HCT116 (cell line): ENCODE results near the gene SUGCT. TPM values are rescaled to one million over a fixed set of nuclear protein-coding genes. Genes with fewer than 3 reads are reported as not detected.

ENCODE experiments used
- ATAC-seq: fragments of 200-7000 bp; cut with Tn5 transposase; 2 replicates; pipeline ENCODE4 v1.9.1; 2020; ENCODE audit warnings: mild to moderate bottlenecking, moderate library complexity
- BruUV-seq: library from RNA; stranded (reverse); fragments of 400-500 nt; replicated peaks from 2 replicates; lab custom pipeline; 2021; lab: Mats Ljungman, UMichigan
- CTCF ChIA-PET: fragments of 300-600 bp; sonication (Branson Sonifier 250); formaldehyde crosslinking; loops from one replicate; lab custom pipeline; 2021; ENCODE audit warnings: antibody characterized with exemption; lab: Charles Lee
- POLR2A ChIA-PET: fragments of 300-600, 350-600 bp; sonication (Branson Sonifier 250); formaldehyde crosslinking; loops from one replicate; lab custom pipeline; 2021; ENCODE audit warnings: antibody characterized with exemption; lab: Charles Lee
- RAD21 ChIA-PET, 2 experiments: fragments of 300-600 bp; sonication (Branson Sonifier 250); formaldehyde crosslinking; loops; one replicate each; lab custom pipeline; 2023; ENCODE audit warnings: low total read pairs in 2 of 2; ENCODE audit not compliant: uncharacterized antibody in 2 of 2, unreplicated experiment in 2 of 2, low non-redundant PET in 1 of 2; lab: Charles Lee
- DNase-seq: peaks from one replicate; pipeline ENCODE4 v3.0.0-alpha.2; 2010; ENCODE audit warnings: low read depth, low spot score
- H2AFZ ChIP-seq: fragments of 200-600 bp; shearing (Covaris generic), sonication (generic); 2 replicates; pipeline ENCODE4 v1.6.1; 2017; ENCODE audit warnings: low read depth, mixed run types, mixed read lengths, antibody characterized with exemption, low read length; ENCODE audit not compliant: poor library complexity, severe bottlenecking
- H3K27ac ChIP-seq: 2 replicates; pipeline ENCODE4 v1.5.1; 2012; ENCODE audit warnings: low read depth, low read length
- H3K27me3 ChIP-seq: fragments of 200-600 bp; sonication (generic); 2 replicates; pipeline ENCODE4 v1.6.1; 2016; ENCODE audit warnings: mixed run types, low read length, mixed read lengths; ENCODE audit not compliant: insufficient read depth
- H3K36me3 ChIP-seq, 2 experiments: fragments of 200-500 bp in 1 of 2; fragments of 200-600 bp in 1 of 2; sonication (Bioruptor generic) in 1 of 2; sonication (generic) in 1 of 2; 2 replicates each; pipeline versions ENCODE4 v1.5.1 to v1.6.1; 2014 to 2016; ENCODE audit warnings: low read length in 2 of 2, inconsistent platforms in 1 of 2, mixed read lengths in 1 of 2, mixed run types in 1 of 2; ENCODE audit not compliant: insufficient read depth in 2 of 2, control insufficient read depth in 1 of 2
- H3K4me1 ChIP-seq, 2 experiments: fragments of 200-600 bp in 1 of 2; sonication (generic) in 1 of 2; 2 replicates each; pipeline versions ENCODE4 v1.5.1 to v1.6.1; 2012 to 2017; ENCODE audit warnings: low read length in 2 of 2, inconsistent platforms in 1 of 2, mild to moderate bottlenecking in 1 of 2, mixed read lengths in 1 of 2, mixed run types in 1 of 2, moderate library complexity in 1 of 2; ENCODE audit not compliant: insufficient read depth in 2 of 2, control insufficient read depth in 1 of 2
- H3K4me2 ChIP-seq: fragments of 200-600 bp; sonication (generic); 2 replicates; pipeline ENCODE4 v1.6.1; 2017; ENCODE audit warnings: mixed run types, low read length, mixed read lengths
- H3K4me3 ChIP-seq, 2 experiments: fragments of 200-600 bp in 1 of 2; sonication (generic) in 1 of 2; replicated peaks in 1 of 2; 2 replicates each; pipeline ENCODE4 v1.5.1; 2011 to 2016; ENCODE audit warnings: low read length in 2 of 2, control low read depth in 1 of 2, low read depth in 1 of 2, mild to moderate bottlenecking in 1 of 2, mixed read lengths in 1 of 2, mixed run types in 1 of 2
- H3K79me2 ChIP-seq: fragments of 200-600 bp; sonication (generic); 2 replicates; pipeline ENCODE4 v1.6.1; 2017; ENCODE audit warnings: mild to moderate bottlenecking, mixed run types, low read length, moderate library complexity, mixed read lengths; ENCODE audit not compliant: insufficient read depth
- H3K9ac ChIP-seq: fragments of 200-600 bp; sonication (generic); 2 replicates; pipeline ENCODE4 v1.6.1; 2016; ENCODE audit warnings: low read length, mixed read lengths
- H3K9me2 ChIP-seq: fragments of 200-600 bp; sonication (generic), shearing (Covaris generic); 2 replicates; pipeline ENCODE4 v1.6.1; 2017; ENCODE audit warnings: mixed run types, mild to moderate bottlenecking, moderate library complexity; ENCODE audit not compliant: insufficient read depth
- H3K9me3 ChIP-seq, 2 experiments: fragments of 200-500 bp in 1 of 2; fragments of 200-600 bp in 1 of 2; sonication (Bioruptor generic) in 1 of 2; sonication (generic) in 1 of 2; 2 replicates each; pipeline ENCODE4 v1.6.1; 2014 to 2017; ENCODE audit warnings: low read length in 2 of 2, mixed read lengths in 2 of 2, inconsistent platforms in 1 of 2, low read depth in 1 of 2, mild to moderate bottlenecking in 1 of 2, mixed run types in 1 of 2, moderate library complexity in 1 of 2; ENCODE audit not compliant: control insufficient read depth in 1 of 2, insufficient read depth in 1 of 2
- H4K20me1 ChIP-seq: fragments of 200-600 bp; sonication (generic), shearing (Covaris generic); 2 replicates; pipeline ENCODE4 v1.6.1; 2017; ENCODE audit warnings: mixed run types, mild to moderate bottlenecking, moderate library complexity; ENCODE audit not compliant: insufficient read depth
- ATF3 ChIP-seq: IDR thresholded peaks from 2 replicates; pipeline ENCODE4 v1.6.1; 2012
- CBX3 ChIP-seq: IDR thresholded peaks from 2 replicates; pipeline ENCODE4 v1.6.1; 2012; ENCODE audit warnings: low read depth
- CEBPB ChIP-seq: IDR thresholded peaks from 2 replicates; pipeline ENCODE4 v1.6.1; 2012; ENCODE audit warnings: low read depth
- CTCF ChIP-seq, 3 experiments: fragments of 200-600 bp in 1 of 3; sonication (generic) in 1 of 3; IDR thresholded peaks in 2 of 3; conservative IDR thresholded peaks in 1 of 3; 2 replicates each; pipeline ENCODE4 v1.5.1; 2012 to 2017; ENCODE audit warnings: low read depth in 2 of 3, low read length in 2 of 3, antibody characterized with exemption in 1 of 3, borderline replicate concordance in 1 of 3, control low read depth in 1 of 3, mild to moderate bottlenecking in 1 of 3, mixed read lengths in 1 of 3, mixed run types in 1 of 3, moderate library complexity in 1 of 3; ENCODE audit not compliant: insufficient read depth in 1 of 3
- EGR1 ChIP-seq: IDR thresholded peaks from 2 replicates; pipeline ENCODE4 v1.6.1; 2012; ENCODE audit warnings: low read depth
- EZH2 ChIP-seq: fragments of 200-600 bp; sonication (generic); IDR thresholded peaks from 2 replicates; pipeline ENCODE4 v1.6.1; 2017; ENCODE audit warnings: antibody characterized with exemption, mixed run types
- EZH2phosphoT487 ChIP-seq: fragments of 200-600 bp; IDR thresholded peaks from 2 replicates; pipeline ENCODE4 v1.6.1; 2018; ENCODE audit warnings: antibody characterized with exemption, borderline replicate concordance
- JUND ChIP-seq: IDR thresholded peaks from 2 replicates; pipeline ENCODE4 v1.6.1; 2012
- MAX ChIP-seq: IDR thresholded peaks from 2 replicates; pipeline ENCODE4 v1.6.1; 2012
- POLR2AphosphoS5 ChIP-seq: IDR thresholded peaks from 2 replicates; pipeline ENCODE4 v1.6.1; 2011; ENCODE audit warnings: mild to moderate bottlenecking, low read depth, low read length, moderate library complexity
- RAD21 ChIP-seq: IDR thresholded peaks from 2 replicates; pipeline ENCODE4 v1.6.1; 2012; ENCODE audit warnings: low read depth, mild to moderate bottlenecking
- SIN3A ChIP-seq: IDR thresholded peaks from 2 replicates; pipeline ENCODE4 v1.6.1; 2012; ENCODE audit warnings: low read depth
- SP1 ChIP-seq: IDR thresholded peaks from 2 replicates; pipeline ENCODE4 v1.6.1; 2012; ENCODE audit warnings: low read depth
- TCF7L2 ChIP-seq: IDR thresholded peaks from 2 replicates; pipeline ENCODE4 v1.7.0; 2011; ENCODE audit warnings: borderline replicate concordance, inconsistent platforms; ENCODE audit not compliant: insufficient read depth, insufficient read length; ENCODE audit errors: extremely low read depth
- ZBTB33 ChIP-seq: IDR thresholded peaks from 2 replicates; pipeline ENCODE4 v1.6.1; 2011; ENCODE audit warnings: mild to moderate bottlenecking, low read length, moderate library complexity; ENCODE audit not compliant: insufficient replicate concordance; ENCODE audit errors: extremely low read depth
- ZNF274 ChIP-seq: fragments of 200-500 bp; sonication (Bioruptor generic); IDR thresholded peaks from 2 replicates; pipeline ENCODE4 v1.6.1; 2014; ENCODE audit warnings: mild to moderate bottlenecking, low read depth, low read length, inconsistent platforms
- intact Hi-C: fragments of 100-400 bp; cut with micrococcal nuclease; formaldehyde crosslinking; loops from 2 replicates; pipeline ENCODE4 v1.10.0; 2022
- total RNA-seq: library from RNA; stranded (reverse); gene quantifications from one replicate; pipeline ENCODE4 v1.2.1, GENCODE V29; 2021; ENCODE audit not compliant: unreplicated experiment

Gene SUGCT
- total RNA-seq, 1 experiment from 2014 or later, result 4.4 TPM

- H3K4me3 ChIP-seq, result no peak overlapping the region
- RAD21 ChIA-PET, result no interaction called here
- no peak overlapping the region for H2AFZ ChIP-seq
- peaks cover 12 to 14% of the 10 kb centered on the region in 2 experiments for H3K4me1 ChIP-seq
- intact Hi-C loops, result no loop called here
- no peaks in the 10 kb centered on the region for H3K9me3 ChIP-seq
- H3K9ac ChIP-seq, result no peak overlapping the region
- ATAC-seq (no peak), DNase-seq (no peak)
- POLR2A ChIA-PET, result interaction anchor here (1.2 kb wide), 1 partner anchor 17 kb away, joined by 5 read pairs; no protein-coding TSS in a partner anchor
- TF ChIP-seq CBX3 (no peak), EZH2phosphoT487 (no peak), SIN3A (no peak), CTCF (IDR thresholded peaks at IDR 0.05 in 2 of 3, conservative IDR thresholded peaks at IDR 0.05 in 1 of 3; ENCODE audit: borderline replicate concordance in 1 of 3, insufficient read depth in 1 of 3, low read depth in 2 of 3, low read length in 2 of 3) (no peak), EZH2 (no peak), SP1 (no peak), POLR2AphosphoS5 (no peak), ZNF274 (no peak), MAX (no peak), JUND (no peak), RAD21 (no peak), ATF3 (no peak), CEBPB (no peak), TCF7L2 (no peak), EGR1 (no peak), ZBTB33 (no peak)
- H3K9me2 ChIP-seq, result no peaks in the 10 kb centered on the region
- no peaks in the 10 kb centered on the region for H4K20me1 ChIP-seq
- CTCF ChIA-PET, result no interaction called here
- BruUV-seq, result no TSS peak
- H3K36me3 ChIP-seq, result no peaks in the 10 kb centered on the region
- no peaks in the 10 kb centered on the region for H3K79me2 ChIP-seq
- H3K4me2 ChIP-seq, result no peak overlapping the region
- no peak overlapping the region for H3K27ac ChIP-seq
- no peaks in the 10 kb centered on the region for H3K27me3 ChIP-seq
Observed at GRCh38 chr7:40716052-40716451, 581.2 kb downstream of the SUGCT start.
